HEK293T (cell line): ENCODE results near the gene TRPM3.

ENCODE experiments used
- CTCF ChIA-PET: fragments of 350-600 bp; formaldehyde crosslinking; extraction: SDS; loops from one replicate; lab custom pipeline; 2021; ENCODE audit warnings: antibody characterized with exemption, inconsistent platforms; lab: Yijun Ruan, JAX
- POLR2A ChIA-PET: fragments of 350-600 bp; formaldehyde crosslinking; extraction: SDS; loops from one replicate; lab custom pipeline; 2020; ENCODE audit warnings: antibody characterized with exemption, inconsistent platforms; lab: Yijun Ruan, JAX
- DNase-seq: peaks from one replicate; pipeline ENCODE4 v3.0.0; 2012; ENCODE audit warnings: mixed read lengths; ENCODE audit errors: extremely low spot score
- ARNT ChIP-seq: fragments of 450-650 bp; IDR thresholded peaks from 2 replicates; pipeline ENCODE4 v1.6.1; 2017; ENCODE audit warnings: mild to moderate bottlenecking
- BHLHE40 ChIP-seq: fragments of 450-650 bp; IDR thresholded peaks from 2 replicates; pipeline ENCODE4 v1.6.1; 2016; ENCODE audit warnings: mild to moderate bottlenecking, moderate library complexity, borderline replicate concordance
- CTBP1 ChIP-seq: fragments of 450-650 bp; IDR thresholded peaks from 2 replicates; pipeline ENCODE4 v1.6.1; 2016; ENCODE audit warnings: borderline replicate concordance
- ELF4 ChIP-seq: fragments of 450-650 bp; IDR thresholded peaks from 2 replicates; pipeline ENCODE4 v1.6.1; 2017; ENCODE audit warnings: antibody characterized with exemption
- FOXA1 ChIP-seq: fragments of 450-650 bp; IDR thresholded peaks from 2 replicates; pipeline ENCODE4 v1.6.1; 2016; ENCODE audit warnings: mild to moderate bottlenecking
- FOXK2 ChIP-seq: fragments of 450-650 bp; IDR thresholded peaks from 2 replicates; pipeline ENCODE4 v1.6.1; 2016; ENCODE audit warnings: mild to moderate bottlenecking
- FOXM1 ChIP-seq: fragments of 450-650 bp; IDR thresholded peaks from 2 replicates; pipeline ENCODE4 v1.6.1; 2017; ENCODE audit warnings: mild to moderate bottlenecking, borderline replicate concordance
- HDGF ChIP-seq: fragments of 450-650 bp; IDR thresholded peaks from 2 replicates; pipeline ENCODE4 v1.6.1; 2017; ENCODE audit warnings: antibody characterized with exemption, borderline replicate concordance
- L3MBTL2 ChIP-seq: fragments of 450-650 bp; conservative IDR thresholded peaks from 2 replicates; pipeline ENCODE4 v1.6.1; 2016; ENCODE audit warnings: mild to moderate bottlenecking
- LEF1 ChIP-seq: fragments of 450-650 bp; IDR thresholded peaks from 2 replicates; pipeline ENCODE4 v1.6.1; 2017; ENCODE audit warnings: mild to moderate bottlenecking, borderline replicate concordance
- NFRKB ChIP-seq: fragments of 450-650 bp; IDR thresholded peaks from 2 replicates; pipeline ENCODE4 v1.6.1; 2016; ENCODE audit warnings: mild to moderate bottlenecking, moderate library complexity
- PKNOX1 ChIP-seq: fragments of 450-650 bp; IDR thresholded peaks from 2 replicates; pipeline ENCODE4 v1.6.1; 2016
- SP1 ChIP-seq: fragments of 450-650 bp; IDR thresholded peaks from 2 replicates; pipeline ENCODE4 v1.6.1; 2017
- SUZ12 ChIP-seq: fragments of 450-650 bp; IDR thresholded peaks from 2 replicates; pipeline ENCODE4 v1.6.1; 2016; ENCODE audit warnings: mild to moderate bottlenecking
- TARDBP ChIP-seq: fragments of 450-650 bp; IDR thresholded peaks from 2 replicates; pipeline ENCODE4 v1.6.1; 2016
- ZNF384 ChIP-seq: fragments of 450-650 bp; IDR thresholded peaks from 2 replicates; pipeline ENCODE4 v1.6.1; 2016

The TRPM3 gene

DNA sequence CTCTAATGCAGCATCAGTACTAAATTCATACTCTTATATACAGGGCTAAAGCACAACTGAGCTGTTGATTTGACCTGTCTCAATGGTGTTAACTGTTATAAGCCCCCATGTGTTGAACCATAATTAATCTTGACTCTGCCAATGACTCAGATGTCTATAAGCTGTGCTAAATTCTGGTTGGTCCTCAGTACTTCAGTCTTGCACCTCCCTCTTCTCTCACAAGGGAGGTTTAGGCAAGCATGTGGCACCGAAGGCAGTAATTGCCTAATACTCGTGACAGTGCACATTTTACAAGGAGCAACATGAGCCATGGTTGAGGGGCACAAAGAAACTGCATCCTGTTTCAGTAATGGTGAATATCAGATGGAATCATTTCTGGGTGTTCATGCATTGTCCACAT, 255.9 kb downstream of the TRPM3 start:
- ChIA-PET POLR2A (no interaction called here), CTCF (no interaction called here)
- TF ChIP-seq PKNOX1 (no peak), FOXA1 (no peak), ELF4 (no peak), CTBP1 (no peak), TARDBP (no peak), SP1 (no peak), NFRKB (no peak), BHLHE40 (no peak)
- DNase-seq: no peak

- CTCF ChIA-PET: interaction anchor here (0.6 kb wide), 1 partner anchor 287 kb away, joined by 3 read pairs; no protein-coding TSS in a partner anchor
- POLR2A ChIA-PET: no interaction called here
- DNase-seq: no peak
- TF ChIP-seq FOXM1 (no peak), ARNT (no peak), ELF4 (no peak), ZNF384 (no peak), NFRKB (no peak), L3MBTL2 (no peak), HDGF (no peak), FOXK2 (no peak), PKNOX1 (no peak), LEF1 (no peak), BHLHE40 (no peak), CTBP1 (no peak), FOXA1 (no peak), TARDBP (no peak), SUZ12 (no peak), SP1 (no peak)
Observed at GRCh38 chr9:70861797-70862196, 259.6 kb downstream of the TRPM3 start.

GRCh38 chr9:70861376-70861775, 260.0 kb downstream of the TRPM3 start:
- DNase-seq: no peak
- no peak for TF ChIP-seq LEF1
- TF ChIP-seq ZNF384: no peak
- no peak for TF ChIP-seq HDGF
- no peak for TF ChIP-seq SP1
- no peak for TF ChIP-seq TARDBP
- TF ChIP-seq CTBP1: no peak
- no peak for TF ChIP-seq NFRKB
- no peak for TF ChIP-seq SUZ12
- no peak for TF ChIP-seq BHLHE40
- no peak for TF ChIP-seq FOXM1
- ChIA-PET CTCF (interaction anchor here (0.6 kb wide), 1 partner anchor 286 kb away, joined by 3 read pairs; no protein-coding TSS in a partner anchor), POLR2A (no interaction called here)

GRCh38 chr9:70859694-70860093, 261.7 kb downstream of the TRPM3 start:
- TF ChIP-seq SUZ12 (no peak), FOXM1 (no peak), PKNOX1 (no peak), ZNF384 (no peak), FOXK2 (no peak), NFRKB (no peak), L3MBTL2 (no peak), LEF1 (no peak), HDGF (no peak), FOXA1 (no peak), SP1 (no peak), TARDBP (no peak), ARNT (no peak), CTBP1 (no peak)
- POLR2A ChIA-PET: no interaction called here
- CTCF ChIA-PET: no interaction called here
- DNase-seq: no peak

DNA sequence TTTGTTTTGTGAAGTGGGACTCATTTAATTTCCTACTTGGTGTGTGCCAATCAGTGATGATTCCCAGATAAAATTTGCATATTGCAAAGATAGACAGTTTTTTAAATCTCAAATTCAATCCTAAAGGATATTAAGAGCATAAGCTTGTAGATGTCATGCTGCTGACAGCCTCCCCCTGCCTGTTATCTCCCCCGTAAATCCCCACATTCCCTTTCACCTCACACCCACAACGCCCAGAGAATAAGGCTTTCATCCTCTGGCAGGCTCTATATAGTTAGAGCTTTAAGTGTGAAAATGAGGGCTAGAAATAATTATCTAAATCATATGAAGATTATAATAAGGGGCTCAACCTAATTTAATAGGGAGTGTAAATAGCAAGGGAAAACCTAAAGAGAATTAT, 265.0 kb downstream of the TRPM3 start:
- TF ChIP-seq FOXK2: no peak
- TF ChIP-seq FOXM1: no peak
- no peak for TF ChIP-seq TARDBP
- TF ChIP-seq ZNF384: no peak
- TF ChIP-seq CTBP1: no peak
- no peak for TF ChIP-seq PKNOX1
- TF ChIP-seq ARNT: no peak
- no peak for TF ChIP-seq SP1
- TF ChIP-seq LEF1: no peak
- no peak for TF ChIP-seq NFRKB
- TF ChIP-seq L3MBTL2: no peak
- no peak for TF ChIP-seq ELF4
- TF ChIP-seq SUZ12: no peak
- no peak for DNase-seq
- ChIA-PET POLR2A (no interaction called here), CTCF (no interaction called here)

- TF ChIP-seq SUZ12 (no peak), SP1 (no peak), LEF1 (no peak), FOXA1 (no peak), ZNF384 (no peak), FOXK2 (no peak), TARDBP (no peak), NFRKB (no peak), ELF4 (no peak), ARNT (no peak), BHLHE40 (no peak), HDGF (no peak), FOXM1 (no peak)
- ChIA-PET CTCF (no interaction called here), POLR2A (no interaction called here)
- DNase-seq: no peak
Observed at GRCh38 chr9:70852711-70853240, 268.6 kb downstream of the TRPM3 start.
